CD4-positive, alpha-beta T cell treated with Interleukin-17A for 4 hours (primary cell): ENCODE results near the gene C4A.
"Not testable (repeated sequence)": the region's sequence is repeated elsewhere in the genome, so short reads cannot be mapped to it uniquely, and the experiment has no call there.

ENCODE experiments used
- DNase-seq: peaks from one replicate; pipeline ENCODE4 v3.0.0-alpha.2; 2020; ENCODE audit warnings: mixed read lengths

C4A gene

DNA sequence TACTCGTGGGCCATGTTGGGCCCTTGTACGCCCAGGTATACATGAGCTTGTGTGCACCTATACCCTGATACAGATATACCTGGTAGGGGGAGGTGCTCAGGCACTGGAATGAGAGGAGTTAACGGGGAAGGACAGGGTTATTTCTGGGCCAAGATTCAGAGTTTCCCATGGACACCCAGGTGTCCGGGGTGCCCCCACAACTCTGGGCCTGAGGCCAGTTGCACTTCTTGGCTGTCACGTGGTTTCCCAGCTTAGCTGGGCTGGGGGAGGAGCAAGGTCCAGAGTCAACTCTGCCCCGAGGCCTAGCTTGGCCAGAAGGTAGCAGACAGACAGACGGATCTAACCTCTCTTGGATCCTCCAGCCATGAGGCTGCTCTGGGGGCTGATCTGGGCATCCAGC lies at the start of gene C4A:
C4A (plus strand) TSS at position 314 of the 400 bp plus-strand sequence; CDS start at position 365, 51 bp downstream.
- DNase-seq = not testable (repeated sequence)

DNA sequence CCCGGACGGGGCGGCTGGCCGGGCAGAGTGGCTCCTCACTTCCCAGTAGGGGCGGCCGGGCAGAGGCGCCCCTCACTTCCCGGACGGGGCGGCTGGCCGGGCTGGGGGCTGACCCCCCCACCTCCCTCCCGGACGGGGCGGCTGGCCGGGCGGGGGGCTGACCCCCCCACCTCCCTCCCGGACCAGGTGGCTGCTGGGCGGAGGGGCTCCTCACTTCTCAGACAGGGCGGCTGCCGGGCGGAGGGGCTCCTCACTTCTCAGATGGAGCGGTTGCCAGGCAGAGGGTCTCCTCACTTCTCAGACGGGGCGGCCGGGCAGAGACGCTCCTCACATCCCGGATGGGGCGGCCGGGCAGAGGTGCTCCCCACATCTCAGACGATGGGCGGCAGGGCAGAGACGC lies 49.7 kb upstream of the C4A start:
- DNase-seq = not testable (repeated sequence)

DNA sequence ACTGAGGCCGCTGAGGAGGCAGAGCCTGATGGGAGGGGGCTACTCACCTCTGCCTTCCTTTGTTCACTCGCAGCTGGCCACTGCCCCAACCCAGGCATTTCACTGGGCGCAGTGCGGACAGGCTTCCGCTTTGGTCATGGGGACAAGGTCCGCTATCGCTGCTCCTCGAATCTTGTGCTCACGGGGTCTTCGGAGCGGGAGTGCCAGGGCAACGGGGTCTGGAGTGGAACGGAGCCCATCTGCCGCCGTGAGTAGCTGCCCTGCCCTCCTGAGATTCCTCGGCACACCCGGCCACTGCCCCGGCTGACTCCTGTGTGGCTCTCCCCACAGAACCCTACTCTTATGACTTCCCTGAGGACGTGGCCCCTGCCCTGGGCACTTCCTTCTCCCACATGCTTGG lies 48.3 kb upstream of the C4A start:
- no peak for DNase-seq

DNA sequence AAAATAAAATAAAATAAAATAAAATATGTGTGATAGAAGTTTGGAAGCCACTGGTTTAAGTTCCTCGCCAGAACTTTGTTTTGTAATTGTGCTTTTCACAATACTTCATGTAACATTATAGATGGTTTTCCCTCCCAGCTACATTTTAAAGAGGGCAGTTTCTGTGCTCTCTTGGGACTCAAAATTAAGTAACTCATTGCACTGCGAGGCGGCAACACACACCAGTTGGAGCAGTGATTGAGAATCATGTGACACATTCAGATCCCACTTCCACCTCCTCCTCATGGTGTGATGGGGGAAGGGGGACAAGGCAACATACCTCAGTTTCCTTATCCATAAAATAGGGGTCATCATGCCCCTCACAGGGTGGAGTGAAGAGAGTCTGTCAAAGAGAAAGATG lies 46.8 kb upstream of the C4A start:
- no peak for DNase-seq

DNA sequence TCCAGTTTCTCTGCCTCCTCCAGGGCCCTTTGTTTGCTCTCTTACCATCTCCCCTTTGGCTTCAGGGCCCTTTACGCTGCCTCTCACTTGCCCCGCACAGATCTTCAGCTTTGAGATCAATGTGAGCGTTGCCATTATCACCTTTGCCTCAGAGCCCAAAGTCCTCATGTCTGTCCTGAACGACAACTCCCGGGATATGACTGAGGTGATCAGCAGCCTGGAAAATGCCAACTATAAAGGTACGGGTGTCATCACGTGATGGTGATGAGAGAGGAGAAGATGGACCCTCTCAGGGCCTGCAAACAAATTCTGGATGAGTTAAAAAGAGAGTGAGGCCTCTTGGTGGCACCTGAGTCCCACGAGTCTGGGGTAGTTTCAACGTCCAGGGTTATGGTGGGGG lies 46.0 kb upstream of the C4A start:
- no peak for DNase-seq

DNA sequence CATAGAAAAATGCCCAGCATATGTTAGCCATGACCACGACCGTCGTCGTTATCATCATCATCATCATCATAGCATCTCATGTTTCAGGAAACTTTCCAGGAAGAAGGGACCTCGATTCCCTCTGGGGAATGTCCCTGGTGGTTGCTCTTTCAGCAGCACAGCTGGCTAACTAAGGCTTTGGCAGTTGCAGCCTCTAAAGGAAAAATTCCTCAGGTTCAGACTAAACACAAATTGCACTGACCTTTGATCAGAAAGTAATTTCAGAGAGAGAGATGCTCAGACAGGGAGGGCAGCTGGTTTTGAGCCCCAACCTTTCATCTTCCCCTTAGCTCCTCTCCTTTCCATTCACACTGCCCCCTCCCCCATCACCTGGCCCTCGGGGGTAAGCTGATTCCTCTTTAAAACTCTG lies 41.6 kb upstream of the C4A start:
- DNase-seq = no peak

DNA sequence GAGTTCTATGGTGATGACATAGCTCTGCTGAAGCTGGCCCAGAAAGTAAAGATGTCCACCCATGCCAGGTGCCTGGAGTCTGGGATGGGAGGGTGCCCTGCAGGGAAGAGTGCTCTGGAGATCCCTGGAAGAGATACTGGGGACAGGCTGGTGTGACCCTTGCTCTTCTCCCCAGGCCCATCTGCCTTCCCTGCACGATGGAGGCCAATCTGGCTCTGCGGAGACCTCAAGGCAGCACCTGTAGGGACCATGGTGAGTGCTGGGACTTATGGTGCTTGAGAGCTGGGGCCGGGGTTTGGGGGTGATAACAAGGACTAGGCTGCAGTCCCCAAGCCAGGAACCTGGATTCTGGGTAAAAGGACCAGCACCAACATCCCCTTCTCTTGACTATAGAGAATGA lies 38.1 kb upstream of the C4A start:
- no peak for DNase-seq

DNA sequence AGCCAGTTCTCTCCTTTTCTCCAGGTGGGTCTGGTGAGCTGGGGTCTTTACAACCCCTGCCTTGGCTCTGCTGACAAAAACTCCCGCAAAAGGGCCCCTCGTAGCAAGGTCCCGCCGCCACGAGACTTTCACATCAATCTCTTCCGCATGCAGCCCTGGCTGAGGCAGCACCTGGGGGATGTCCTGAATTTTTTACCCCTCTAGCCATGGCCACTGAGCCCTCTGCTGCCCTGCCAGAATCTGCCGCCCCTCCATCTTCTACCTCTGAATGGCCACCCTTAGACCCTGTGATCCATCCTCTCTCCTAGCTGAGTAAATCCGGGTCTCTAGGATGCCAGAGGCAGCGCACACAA lies 36.7 kb upstream of the C4A start:
- DNase-seq = no peak

DNA sequence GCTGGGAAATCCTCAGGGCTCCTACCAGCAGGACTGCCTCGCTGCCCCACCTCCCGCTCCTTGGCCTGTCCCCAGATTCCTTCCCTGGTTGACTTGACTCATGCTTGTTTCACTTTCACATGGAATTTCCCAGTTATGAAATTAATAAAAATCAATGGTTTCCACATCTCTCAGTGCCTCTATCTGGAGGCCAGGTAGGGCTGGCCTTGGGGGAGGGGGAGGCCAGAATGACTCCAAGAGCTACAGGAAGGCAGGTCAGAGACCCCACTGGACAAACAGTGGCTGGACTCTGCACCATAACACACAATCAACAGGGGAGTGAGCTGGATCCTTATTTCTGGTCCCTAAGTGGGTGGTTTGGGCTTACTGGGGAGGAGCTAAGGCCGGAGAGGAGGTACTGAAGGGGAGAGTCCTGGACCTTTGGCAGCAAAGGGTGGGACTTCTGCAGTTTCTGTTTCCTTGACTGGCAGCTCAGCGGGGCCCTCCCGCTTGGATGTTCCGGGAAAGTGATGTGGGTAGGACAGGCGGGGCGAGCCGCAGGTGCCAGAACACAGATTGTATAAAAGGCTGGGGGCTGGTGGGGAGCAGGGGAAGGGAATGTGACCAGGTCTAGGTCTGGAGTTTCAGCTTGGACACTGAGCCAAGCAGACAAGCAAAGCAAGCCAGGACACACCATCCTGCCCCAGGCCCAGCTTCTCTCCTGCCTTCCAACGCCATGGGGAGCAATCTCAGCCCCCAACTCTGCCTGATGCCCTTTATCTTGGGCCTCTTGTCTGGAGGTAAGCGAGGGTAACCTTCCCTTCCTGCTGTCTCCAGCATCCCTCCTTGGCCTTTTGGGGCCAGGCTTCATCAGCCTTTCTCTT lies 36.1 kb upstream of the C4A start, which contains the start of gene CFB:
CFB (plus strand) TSS at position 589 of the 863 bp plus-strand sequence; CDS start at position 716, 127 bp downstream.
- no peak for DNase-seq

DNA sequence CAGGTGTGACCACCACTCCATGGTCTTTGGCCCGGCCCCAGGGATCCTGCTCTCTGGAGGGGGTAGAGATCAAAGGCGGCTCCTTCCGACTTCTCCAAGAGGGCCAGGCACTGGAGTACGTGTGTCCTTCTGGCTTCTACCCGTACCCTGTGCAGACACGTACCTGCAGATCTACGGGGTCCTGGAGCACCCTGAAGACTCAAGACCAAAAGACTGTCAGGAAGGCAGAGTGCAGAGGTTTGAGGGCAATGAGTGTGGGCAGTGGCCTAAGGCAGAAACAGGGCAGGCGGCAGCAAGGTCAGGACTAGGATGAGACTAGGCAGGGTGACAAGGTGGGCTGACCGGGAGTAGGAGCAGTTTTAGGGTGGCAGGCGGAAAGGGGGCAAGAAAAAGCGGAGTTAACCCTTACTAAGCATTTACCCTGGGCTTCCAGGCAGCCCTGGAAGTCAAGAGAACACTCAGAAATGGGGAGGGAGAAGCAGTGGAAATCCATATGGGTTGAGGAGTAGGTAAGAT lies 35.4 kb upstream of the C4A start:
- no peak for DNase-seq

DNA sequence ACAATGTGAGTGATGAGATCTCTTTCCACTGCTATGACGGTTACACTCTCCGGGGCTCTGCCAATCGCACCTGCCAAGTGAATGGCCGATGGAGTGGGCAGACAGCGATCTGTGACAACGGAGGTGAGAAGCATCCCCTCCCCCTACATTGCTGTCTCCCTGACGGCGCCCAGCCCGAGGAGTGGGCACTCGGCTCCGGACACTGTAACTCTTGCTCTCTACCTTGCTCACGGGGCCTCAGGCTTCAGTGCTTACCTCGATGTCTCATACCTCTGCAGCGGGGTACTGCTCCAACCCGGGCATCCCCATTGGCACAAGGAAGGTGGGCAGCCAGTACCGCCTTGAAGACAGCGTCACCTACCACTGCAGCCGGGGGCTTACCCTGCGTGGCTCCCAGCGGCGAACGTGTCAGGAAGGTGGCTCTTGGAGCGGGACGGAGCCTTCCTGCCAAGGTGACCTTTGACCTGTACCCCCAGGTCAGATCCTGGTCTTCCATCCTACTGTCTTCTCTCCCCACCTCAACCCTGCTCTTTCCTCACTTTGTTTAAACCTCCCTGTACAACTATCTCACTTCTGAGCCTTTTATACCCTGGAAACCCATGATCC lies 34.7 kb upstream of the C4A start:
- no peak for DNase-seq

DNA sequence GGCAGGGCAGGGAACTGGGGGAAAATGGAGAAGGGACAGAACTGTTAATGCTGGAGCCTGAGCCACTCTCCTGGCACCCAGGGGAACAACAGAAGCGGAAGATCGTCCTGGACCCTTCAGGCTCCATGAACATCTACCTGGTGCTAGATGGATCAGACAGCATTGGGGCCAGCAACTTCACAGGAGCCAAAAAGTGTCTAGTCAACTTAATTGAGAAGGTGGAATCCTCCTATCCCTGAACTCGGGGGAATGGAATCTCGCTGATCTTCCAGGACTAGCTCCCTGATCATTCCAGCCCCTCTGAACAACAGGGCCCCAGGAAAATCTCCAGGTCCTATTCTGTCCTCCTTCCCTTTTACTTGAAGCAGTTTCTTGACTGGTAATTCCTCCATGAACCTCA lies 34.0 kb upstream of the C4A start:
- DNase-seq = no peak

DNA sequence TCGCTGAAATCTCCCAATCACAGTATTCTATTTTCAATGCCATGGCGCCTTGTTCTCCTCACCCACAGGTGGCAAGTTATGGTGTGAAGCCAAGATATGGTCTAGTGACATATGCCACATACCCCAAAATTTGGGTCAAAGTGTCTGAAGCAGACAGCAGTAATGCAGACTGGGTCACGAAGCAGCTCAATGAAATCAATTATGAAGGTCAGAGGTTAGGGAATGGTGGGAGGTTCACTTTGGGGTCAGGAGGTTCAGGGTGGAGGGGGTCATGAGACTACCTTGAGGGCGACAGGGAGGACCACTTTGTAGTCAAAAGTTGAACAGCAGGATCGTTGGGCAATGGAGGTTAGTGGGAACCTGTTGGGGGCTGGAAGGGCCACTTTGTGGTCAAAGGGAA lies 33.6 kb upstream of the C4A start:
- no peak for DNase-seq

DNA sequence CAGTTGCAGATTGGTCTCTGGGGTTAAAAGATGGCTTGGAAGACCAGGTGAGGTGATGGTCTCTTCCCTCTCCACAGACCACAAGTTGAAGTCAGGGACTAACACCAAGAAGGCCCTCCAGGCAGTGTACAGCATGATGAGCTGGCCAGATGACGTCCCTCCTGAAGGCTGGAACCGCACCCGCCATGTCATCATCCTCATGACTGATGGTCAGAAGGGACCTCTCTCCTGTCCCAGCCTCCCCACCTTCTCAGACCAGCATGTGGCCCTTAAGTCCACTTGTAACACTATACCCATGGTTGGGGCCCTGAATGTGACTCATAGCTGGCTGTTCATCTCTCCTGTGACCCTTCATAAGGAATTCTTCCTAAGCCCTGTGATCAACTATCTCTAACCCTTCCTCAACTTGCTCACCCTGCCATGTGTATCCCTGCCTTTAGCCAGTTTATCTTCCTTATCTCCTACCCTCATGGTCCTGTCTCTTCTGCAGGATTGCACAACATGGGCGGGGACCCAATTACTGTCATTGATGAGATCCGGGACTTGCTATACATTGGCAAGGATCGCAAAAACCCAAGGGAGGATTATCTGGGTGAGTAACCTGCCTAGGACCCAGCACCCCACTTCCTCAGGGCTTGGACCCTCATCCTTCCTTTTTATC lies 33.0 kb upstream of the C4A start:
- DNase-seq = no peak

DNA sequence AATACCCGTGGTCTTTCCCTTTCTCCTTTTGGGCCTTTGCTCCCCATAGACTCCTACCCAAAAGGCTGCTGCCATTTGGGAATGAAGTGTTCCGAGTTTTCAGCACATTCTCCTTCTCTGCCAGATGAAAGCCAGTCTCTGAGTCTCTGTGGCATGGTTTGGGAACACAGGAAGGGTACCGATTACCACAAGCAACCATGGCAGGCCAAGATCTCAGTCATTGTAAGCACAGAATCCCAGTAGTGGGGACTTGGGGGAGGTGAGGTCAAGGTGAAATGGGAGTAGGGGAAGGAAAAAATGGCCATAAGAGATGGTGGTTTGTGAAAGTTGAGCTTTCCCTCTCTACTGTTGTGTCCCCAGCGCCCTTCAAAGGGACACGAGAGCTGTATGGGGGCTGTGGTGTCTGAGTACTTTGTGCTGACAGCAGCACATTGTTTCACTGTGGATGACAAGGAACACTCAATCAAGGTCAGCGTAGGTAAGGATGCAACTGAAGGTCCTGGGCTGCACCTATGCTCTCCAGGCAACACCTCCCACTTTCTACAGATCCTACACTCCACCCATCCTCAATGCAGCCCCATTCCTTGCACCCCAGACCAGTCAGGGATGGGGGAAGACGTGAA lies 31.8 kb upstream of the C4A start:
- DNase-seq = no peak

DNA sequence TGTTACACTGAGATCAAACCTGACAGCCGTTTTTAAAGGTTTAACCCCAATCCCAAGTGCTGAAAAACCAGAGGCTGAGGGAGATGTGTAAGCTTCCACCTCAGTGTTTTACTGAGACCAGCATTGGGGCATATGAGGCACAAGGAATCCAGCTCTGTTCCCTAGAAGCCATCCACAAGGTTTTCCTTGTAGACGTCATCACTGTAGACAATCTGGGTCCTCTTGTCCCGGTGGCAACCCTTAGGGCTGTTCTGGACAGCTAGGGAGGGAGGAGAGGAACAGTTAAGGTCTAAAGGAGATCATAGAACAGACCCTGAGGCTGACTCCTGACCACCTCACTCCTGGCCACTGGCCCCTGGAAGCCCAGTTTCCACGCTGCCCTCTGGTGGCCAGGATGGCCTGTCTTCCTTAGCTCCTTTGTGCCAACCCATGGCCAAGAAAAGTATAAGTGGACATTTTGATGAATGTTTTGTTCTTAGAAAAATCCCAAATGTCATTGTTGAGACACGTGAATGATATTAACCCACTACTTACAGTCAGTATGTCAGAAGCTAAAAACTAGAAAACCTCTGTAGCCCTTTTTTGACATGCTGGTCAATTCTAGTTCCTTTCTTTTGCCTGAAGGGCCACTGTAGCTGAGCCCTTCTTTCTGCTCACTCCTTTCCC lies 29.6 kb upstream of the C4A start:
- peak; percentile 60 for DNase-seq

DNA sequence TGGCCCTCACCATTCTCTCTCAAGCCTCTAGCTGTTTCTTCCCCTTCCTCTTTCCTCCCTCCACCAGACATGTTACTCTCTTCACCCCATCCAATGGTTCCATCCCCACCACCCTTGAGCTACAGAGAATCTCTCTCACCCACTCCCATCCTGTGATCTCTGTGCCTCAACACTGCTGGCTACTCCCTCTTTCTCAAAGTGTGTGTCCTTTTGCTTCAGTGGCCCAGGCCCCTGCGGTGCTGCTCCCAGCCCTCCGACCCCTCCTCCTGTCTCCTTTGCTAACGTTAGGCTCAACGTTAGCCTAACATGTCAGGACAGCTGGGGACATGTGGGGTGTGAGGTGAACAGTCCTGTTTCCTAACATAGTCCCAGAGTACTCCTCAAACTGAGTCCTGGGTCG lies 29.0 kb upstream of the C4A start:
- no peak for DNase-seq

DNA sequence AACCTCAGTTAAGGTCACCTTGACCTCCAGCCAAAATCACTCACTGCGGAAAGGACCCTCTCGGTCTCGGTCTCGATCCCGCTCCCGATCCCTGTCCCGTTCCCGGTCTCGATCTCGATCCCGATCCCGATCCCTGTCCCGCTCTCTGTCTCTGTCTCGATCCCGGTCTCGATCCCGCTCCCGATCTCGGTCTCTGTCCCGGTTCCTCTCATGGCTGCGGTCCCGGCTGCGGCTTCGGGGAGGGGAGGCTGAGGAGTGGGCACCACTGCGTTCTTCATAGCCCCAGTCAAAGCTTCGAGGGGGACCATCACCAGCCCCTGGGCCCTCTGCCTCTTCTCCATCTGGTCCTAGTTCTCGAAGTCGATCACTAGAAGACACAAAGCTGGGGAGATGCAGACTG lies 27.3 kb upstream of the C4A start:
- no peak for DNase-seq

DNA sequence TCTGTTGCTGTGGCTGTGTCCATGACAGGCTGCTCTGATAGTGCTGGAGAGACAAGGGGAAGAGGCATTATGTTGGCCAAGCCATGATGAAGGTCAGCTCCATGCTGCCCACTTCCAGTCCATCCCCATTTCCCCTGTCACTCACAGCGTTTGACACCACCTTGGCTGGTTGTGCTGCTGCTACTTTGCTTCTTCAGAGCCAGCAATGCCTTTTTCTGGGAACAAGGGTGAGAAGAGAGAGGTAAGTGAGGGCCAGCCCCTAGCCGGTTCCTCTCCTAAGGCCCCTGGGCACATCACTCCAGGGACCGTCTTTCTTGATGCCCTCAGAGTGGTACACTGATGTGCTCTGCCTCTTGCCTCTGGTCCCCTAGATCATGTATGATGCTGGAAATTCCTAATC lies 25.1 kb upstream of the C4A start:
- DNase-seq = no peak

DNA sequence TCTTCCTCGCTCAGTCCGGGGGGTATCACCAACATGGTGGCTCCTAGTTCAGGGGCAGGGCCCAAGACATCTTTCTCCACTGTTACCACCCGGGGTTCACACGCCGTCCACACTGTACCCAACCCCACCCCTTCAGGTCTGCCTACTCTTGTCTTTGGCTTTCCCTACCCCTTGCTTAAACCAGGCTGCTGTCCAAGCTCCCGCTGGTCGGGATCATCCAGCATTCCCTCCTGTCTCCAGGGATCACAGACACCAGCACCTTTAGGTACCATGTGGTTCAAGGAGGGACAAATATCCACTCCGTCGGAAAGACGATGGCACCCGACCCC lies 23.5 kb upstream of the C4A start:
- no peak for DNase-seq

DNA sequence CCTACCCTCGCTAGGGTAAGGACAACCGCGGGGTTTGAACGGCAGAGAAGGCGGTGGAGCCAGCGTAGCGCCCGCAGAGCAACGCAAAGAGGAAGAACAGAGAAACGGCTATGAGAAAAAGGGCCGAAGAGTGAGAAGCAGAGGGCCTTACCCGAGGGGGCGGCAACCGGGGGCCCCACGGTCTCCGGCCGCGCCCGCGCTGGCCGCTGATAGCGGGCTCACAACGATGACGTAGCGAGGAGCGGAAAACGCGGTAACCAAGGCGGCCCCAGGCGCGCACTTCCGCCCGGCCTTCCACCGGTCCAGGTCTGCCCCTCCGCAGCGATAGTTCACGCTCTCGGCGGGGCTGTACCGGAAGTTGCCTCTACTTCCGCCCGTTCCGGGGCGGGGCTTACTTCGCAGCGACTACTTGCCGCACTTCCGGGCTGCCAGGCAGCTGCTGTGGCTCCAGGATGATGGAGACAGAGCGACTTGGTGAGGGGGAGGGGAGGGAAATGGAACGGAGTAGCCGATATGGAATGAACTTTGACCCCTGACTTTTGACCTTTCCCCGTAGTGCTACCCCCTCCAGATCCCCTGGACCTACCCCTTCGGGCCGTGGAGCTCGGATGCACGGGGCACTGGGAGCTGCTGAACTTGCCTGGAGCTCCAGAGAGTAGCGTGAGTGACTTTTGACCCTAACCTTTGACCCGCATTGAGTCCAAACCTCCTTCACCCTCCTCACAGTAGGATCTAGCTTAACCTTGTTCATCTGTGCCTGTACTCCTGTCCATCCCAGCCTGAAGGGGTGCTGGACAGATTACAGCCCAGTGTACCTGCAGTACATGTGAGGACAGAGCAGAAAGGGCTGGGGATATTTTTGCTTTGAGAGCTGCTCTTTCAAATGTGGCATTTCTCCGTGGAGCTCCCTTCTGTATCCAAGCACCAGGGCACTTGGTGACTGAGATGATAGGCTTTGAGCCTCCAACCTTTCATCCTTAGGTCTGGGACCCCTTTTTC lies 22.8 kb upstream of the C4A start, which contains the start of the genes NELFE and SKIC2:
NELFE (minus strand) TSS at position 231 of the 999 bp plus-strand sequence. CDS start 525 bp downstream, outside the sequence.
SKIC2 (plus strand) TSS at position 435 of the 999 bp plus-strand sequence; CDS start at position 453, 18 bp downstream.
- DNase-seq = peak; percentile 98
